ENCODE data around the gene SIRT6. TPM values are rescaled to one million over a fixed set of nuclear protein-coding genes. Genes with fewer than 3 reads are reported as not detected.
"Not testable (repeated sequence)": the region's sequence is repeated elsewhere in the genome, so short reads cannot be mapped to it uniquely, and the experiment has no call there.

SIRT6 gene
- total RNA-seq, 1 donor from 2014 or later: 11.4 TPM

GRCh38 chr19:4136680-4137088 is 45.7 kb downstream of the SIRT6 start:
- no peak for DNase-seq (ENCODE audit: low read depth, low spot score)

DNA sequence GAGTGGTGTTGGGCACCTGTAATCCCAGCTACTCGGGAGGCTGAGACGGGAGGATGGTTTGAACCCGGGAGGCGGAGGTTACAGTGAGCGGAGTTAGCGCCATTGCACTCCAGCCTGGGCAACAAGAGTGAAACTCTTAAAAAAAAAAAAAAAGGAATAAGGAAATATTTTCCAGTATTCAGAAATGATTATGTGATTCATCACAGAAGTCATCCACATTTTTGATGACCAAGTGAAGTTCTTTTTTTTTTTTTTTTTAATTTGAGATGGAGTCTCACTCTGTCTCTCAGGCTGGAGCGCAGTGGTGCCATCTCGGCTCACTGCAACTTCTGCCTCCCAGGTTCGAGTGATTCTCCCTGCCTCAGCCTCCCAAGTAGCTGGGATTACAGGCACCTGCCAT is 47.0 kb downstream of the SIRT6 start:
- DNase-seq (ENCODE audit: low read depth, low spot score): not testable (repeated sequence)

DNA sequence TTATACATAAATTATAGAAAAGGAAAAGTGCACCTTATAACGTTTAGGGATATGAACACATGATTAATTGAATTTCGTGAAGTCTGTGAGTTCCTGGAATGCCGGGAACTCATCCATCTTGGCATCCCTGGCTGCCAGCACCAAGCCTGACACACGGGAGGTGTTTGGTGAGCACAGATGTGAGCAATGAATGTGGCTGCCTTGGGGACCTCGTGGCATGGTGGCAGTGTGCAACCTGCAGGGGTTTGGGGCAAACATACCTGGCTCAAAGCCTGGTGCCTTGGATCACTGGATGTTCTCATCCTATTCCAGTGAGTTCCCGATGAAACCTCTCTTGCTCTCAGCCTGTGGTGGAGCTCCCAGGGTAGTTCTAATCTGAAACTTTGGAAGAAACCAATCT is 48.0 kb downstream of the SIRT6 start:
- DNase-seq (ENCODE audit: low read depth, low spot score): no peak

DNA sequence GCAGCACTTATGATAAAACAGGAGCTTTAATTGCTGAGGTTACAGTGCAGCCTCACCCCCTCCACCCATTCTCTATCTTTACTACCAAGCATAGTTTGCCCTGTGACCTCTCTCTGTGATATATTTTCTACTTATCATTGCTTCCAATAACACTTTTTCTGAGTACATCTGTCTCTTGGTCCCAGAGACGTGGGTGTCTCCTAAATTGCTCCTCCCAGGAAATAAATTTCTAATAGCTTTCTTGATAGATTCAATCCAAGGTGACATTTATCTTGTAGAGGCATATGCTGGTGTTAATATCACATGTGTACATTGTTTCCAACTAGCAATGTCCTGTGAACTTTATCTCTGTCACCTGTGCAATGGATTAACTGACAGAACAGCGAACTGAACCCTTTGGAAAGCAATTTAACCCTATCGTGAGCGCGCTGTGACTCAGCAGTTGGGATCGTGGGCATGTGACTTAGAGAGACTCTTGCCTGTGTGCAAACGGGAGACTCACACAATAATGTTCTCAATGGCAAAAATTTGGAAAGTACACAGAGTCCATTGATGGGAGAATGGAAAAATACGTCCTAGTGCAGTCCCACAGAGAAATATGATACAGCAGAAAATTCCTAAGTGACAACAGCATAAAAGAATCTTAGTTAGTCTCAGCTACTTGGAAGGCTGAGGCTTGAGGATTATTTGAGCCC is 51.5 kb downstream of the SIRT6 start:
- no peak for DNase-seq (ENCODE audit: low read depth, low spot score)

GRCh38 chr19:4129050-4129449 is 53.3 kb downstream of the SIRT6 start:
- not testable (repeated sequence) for DNase-seq (ENCODE audit: low read depth, low spot score)

GRCh38 chr19:4127322-4127721 is 55.0 kb downstream of the SIRT6 start:
- DNase-seq (ENCODE audit: low read depth, low spot score): not testable (repeated sequence)

DNA sequence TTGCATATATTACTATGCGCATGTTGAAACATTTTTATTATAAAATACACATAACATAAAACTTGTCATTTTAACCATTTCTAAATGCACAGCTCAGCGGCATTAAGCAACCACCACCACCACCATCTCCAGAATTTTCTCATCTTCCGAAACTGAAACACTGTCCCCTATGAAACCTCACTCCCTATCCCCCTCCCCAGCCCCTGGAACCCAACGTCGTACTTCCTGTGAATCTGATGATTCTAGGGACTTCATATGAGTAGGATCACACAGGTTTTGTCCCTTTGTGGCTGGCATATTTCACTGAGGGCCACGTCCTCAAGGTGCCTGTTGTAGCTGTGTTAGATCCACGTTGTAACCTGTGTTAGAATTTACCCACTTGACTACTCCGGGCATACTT is 57.7 kb downstream of the SIRT6 start:
- DNase-seq (ENCODE audit: low read depth, low spot score): no peak

Other genes starting within 250 kb of the SIRT6 start
- not detected in 2 replicates for gene NMRK2, start 249.5 kb downstream of the SIRT6 start, total RNA-seq
- 165 and 166 TPM in 2 replicates for gene DAPK3, start 211.5 kb downstream of the SIRT6 start, total RNA-seq
- 2,342 and 4,009 TPM in 2 replicates for gene EEF2, start 197.1 kb downstream of the SIRT6 start, total RNA-seq
- 26.5 and 49.2 TPM in 2 replicates for gene PIAS4, start 174.8 kb downstream of the SIRT6 start, total RNA-seq
- 12.5 and 12.9 TPM in 2 replicates for gene ZBTB7A, start 115.7 kb downstream of the SIRT6 start, total RNA-seq
- gene MAP2K2, start 58.4 kb downstream of the SIRT6 start, total RNA-seq: 191 and 203 TPM in 2 replicates
- gene CREB3L3, start 28.9 kb downstream of the SIRT6 start, total RNA-seq: not detected in 2 replicates
- 0.07 and 0.28 TPM in 2 replicates for gene ANKRD24, start 126 bp upstream of the SIRT6 start, total RNA-seq
- 0.28 and 0.40 TPM in 2 replicates for gene EBI3, start 47.0 kb upstream of the SIRT6 start, total RNA-seq
- 20.4 and 20.8 TPM in 2 replicates for gene YJU2, start 64.5 kb upstream of the SIRT6 start, total RNA-seq
- gene SHD, start 96.7 kb upstream of the SIRT6 start, total RNA-seq: not detected in 2 replicates
- gene TMIGD2, start 119.8 kb upstream of the SIRT6 start, total RNA-seq: not detected in 2 replicates
- gene FSD1, start 122.0 kb upstream of the SIRT6 start, total RNA-seq: 23.6 and 27.8 TPM in 2 replicates
- 8.1 and 10.3 TPM in 2 replicates for gene STAP2, start 156.3 kb upstream of the SIRT6 start, total RNA-seq
- 9.6 and 10.7 TPM in 2 replicates for gene MPND, start 161.0 kb upstream of the SIRT6 start, total RNA-seq
- 46.9 and 48.3 TPM in 2 replicates for gene SH3GL1, start 218.0 kb upstream of the SIRT6 start, total RNA-seq
- 23.1 and 29.8 TPM in 2 replicates for gene CHAF1A, start 220.1 kb upstream of the SIRT6 start, total RNA-seq

Measured in pulmonary artery endothelial cell (primary cell).